Activated CD4-positive, alpha-beta T cell treated with anti-CD3 and anti-CD28 coated beads, Interleukin-2, amount 10 ng/mL, durations not matched to agents 7 days and 5 days (primary cell): ENCODE results near the gene FAM204A. TPM values are rescaled to one million over a fixed set of nuclear protein-coding genes. Genes with fewer than 3 reads are reported as not detected.

Experiments
- CTCF ChIA-PET: fragments of 350-600 bp; sonication (Branson Sonifier 250); formaldehyde crosslinking; loops from one replicate; lab custom pipeline; 2021; ENCODE audit warnings: antibody characterized with exemption; lab: Charles Lee
- POLR2A ChIA-PET: fragments of 350-600 bp; sonication (Branson Sonifier 250); formaldehyde crosslinking; loops from one replicate; lab custom pipeline; 2021; ENCODE audit warnings: antibody characterized with exemption; lab: Charles Lee
- DNase-seq: peaks from one replicate; pipeline ENCODE4 v3.0.0-alpha.2; 2020
- H3K27ac Mint-ChIP-seq: one replicate; pipeline ENCODE4 v1.8.0; 2021; ENCODE audit warnings: mild to moderate bottlenecking, moderate library complexity, mixed read lengths
- H3K27me3 Mint-ChIP-seq: one replicate; pipeline ENCODE4 v1.8.0; 2021; ENCODE audit warnings: mixed read lengths
- H3K36me3 Mint-ChIP-seq: one replicate; pipeline ENCODE4 v1.8.0; 2021; ENCODE audit warnings: low read depth, mixed read lengths
- H3K4me1 Mint-ChIP-seq: one replicate; pipeline ENCODE4 v1.8.0; 2021; ENCODE audit warnings: mixed read lengths
- H3K4me3 Mint-ChIP-seq: one replicate; pipeline ENCODE4 v1.8.0; 2021; ENCODE audit warnings: mild to moderate bottlenecking, moderate library complexity, mixed read lengths
- H3K9me3 Mint-ChIP-seq: one replicate; pipeline ENCODE4 v1.8.0; 2021; ENCODE audit warnings: mixed read lengths
- total RNA-seq, 2 experiments: library from RNA; stranded (reverse); gene quantifications; one replicate each; pipeline ENCODE4 v1.2.3, GENCODE V29; 2021

The FAM204A gene
- 10 to 100 TPM; 54.9 to 59.4 TPM for total RNA-seq

- H3K27me3 Mint-ChIP-seq, result peaks cover 2% of the 10 kb centered on the region
- CTCF ChIA-PET, result interaction anchor here (0.6 to 0.8 kb wide), 2 partner anchors 10 to 12 kb away, joined by 3 to 4 read pairs; no protein-coding TSS in a partner anchor
- POLR2A ChIA-PET, result no interaction called here
Observed at GRCh38 chr10:118341791-118342637, at the start of gene FAM204A. Gene FAM204A, minus strand, starts transcription at chr10:118342324. Its CDS starts 5,909 bp downstream, at chr10:118336415.

GRCh38 chr10:118383699-118384098 is 41.6 kb upstream of the FAM204A start:
- no peaks in the 10 kb centered on the region for H3K36me3 Mint-ChIP-seq
- H3K27me3 Mint-ChIP-seq, result peaks cover 19% of the 10 kb centered on the region
- ChIA-PET CTCF (interaction anchor here (2.0 kb wide), 1 partner anchor 8 kb away, joined by 7 read pairs; no protein-coding TSS in a partner anchor), POLR2A (no interaction called here)
- DNase-seq, result no peak
- no peak overlapping the region for H3K27ac Mint-ChIP-seq
- no peaks in the 10 kb centered on the region for H3K9me3 Mint-ChIP-seq
- H3K4me3 Mint-ChIP-seq, result no peak overlapping the region
- H3K4me1 Mint-ChIP-seq, result no peaks in the 10 kb centered on the region

More at GRCh38 chr10:118341791-118342637, at the start of gene FAM204A:
- Mint-ChIP-seq H3K36me3 (no peaks in the 10 kb centered on the region), H3K4me1 (peaks cover 36% of the 10 kb centered on the region), H3K9me3 (no peaks in the 10 kb centered on the region), H3K27ac (peak within 1 kb of the TSS; percentile 90), H3K4me3 (peak within 1 kb of the TSS; percentile 92)
- peak; percentile 97 for DNase-seq

GRCh38 chr10:118383063-118383689 is 41.1 kb upstream of the FAM204A start:
- no peak for DNase-seq
- Mint-ChIP-seq H3K4me1 (no peaks in the 10 kb centered on the region), H3K36me3 (no peaks in the 10 kb centered on the region), H3K9me3 (no peaks in the 10 kb centered on the region), H3K4me3 (no peak overlapping the region), H3K27ac (no peak overlapping the region), H3K27me3 (peaks cover 19% of the 10 kb centered on the region)
- ChIA-PET CTCF (interaction anchor here (0.6 to 2.0 kb wide), 2 partner anchors 9 to 1963 kb away, joined by 3 to 7 read pairs; no protein-coding TSS in a partner anchor), POLR2A (no interaction called here)

GRCh38 chr10:118374404-118374803 is 32.3 kb upstream of the FAM204A start:
- H3K36me3 Mint-ChIP-seq, result no peaks in the 10 kb centered on the region
- no peak overlapping the region for H3K4me3 Mint-ChIP-seq
- no peak for DNase-seq
- no peaks in the 10 kb centered on the region for H3K4me1 Mint-ChIP-seq
- peaks cover 29% of the 10 kb centered on the region for H3K27me3 Mint-ChIP-seq
- H3K9me3 Mint-ChIP-seq, result no peaks in the 10 kb centered on the region
- H3K27ac Mint-ChIP-seq, result no peak overlapping the region
- ChIA-PET POLR2A (no interaction called here), CTCF (no interaction called here)

GRCh38 chr10:118373786-118374185 is 31.7 kb upstream of the FAM204A start:
- CTCF ChIA-PET, result no interaction called here
- no peak for DNase-seq
- no peaks in the 10 kb centered on the region for H3K4me1 Mint-ChIP-seq
- POLR2A ChIA-PET, result no interaction called here
- no peaks in the 10 kb centered on the region for H3K9me3 Mint-ChIP-seq
- H3K27me3 Mint-ChIP-seq, result peaks cover 29% of the 10 kb centered on the region
- H3K36me3 Mint-ChIP-seq, result no peaks in the 10 kb centered on the region
- H3K27ac Mint-ChIP-seq, result no peak overlapping the region
- no peak overlapping the region for H3K4me3 Mint-ChIP-seq

- Mint-ChIP-seq H3K27me3 (peaks cover 24% of the 10 kb centered on the region), H3K4me1 (no peaks in the 10 kb centered on the region), H3K9me3 (no peaks in the 10 kb centered on the region), H3K27ac (no peak overlapping the region), H3K36me3 (no peaks in the 10 kb centered on the region), H3K4me3 (no peak overlapping the region)
- ChIA-PET CTCF (no interaction called here), POLR2A (no interaction called here)
- DNase-seq, result no peak
Observed at GRCh38 chr10:118370499-118370898, 28.4 kb upstream of the FAM204A start.

GRCh38 chr10:118369641-118370205 is 27.6 kb upstream of the FAM204A start:
- Mint-ChIP-seq H3K4me3 (no peak overlapping the region), H3K36me3 (no peaks in the 10 kb centered on the region), H3K4me1 (no peaks in the 10 kb centered on the region), H3K27ac (no peak overlapping the region), H3K9me3 (peaks cover 3% of the 10 kb centered on the region), H3K27me3 (peaks cover 23% of the 10 kb centered on the region)
- DNase-seq, result no peak
- POLR2A ChIA-PET, result no interaction called here
- CTCF ChIA-PET, result no interaction called here

GRCh38 chr10:118365702-118366101 is 23.6 kb upstream of the FAM204A start:
- Mint-ChIP-seq H3K9me3 (peaks cover 3% of the 10 kb centered on the region), H3K4me1 (no peaks in the 10 kb centered on the region), H3K27me3 (peaks cover 12% of the 10 kb centered on the region), H3K36me3 (no peaks in the 10 kb centered on the region), H3K4me3 (no peak overlapping the region), H3K27ac (no peak overlapping the region)
- ChIA-PET POLR2A (no interaction called here), CTCF (interaction anchor here (0.6 kb wide), 2 partner anchors 19 to 970 kb away, joined by 3 to 4 read pairs; no protein-coding TSS in a partner anchor)
- no peak for DNase-seq

- DNase-seq, result no peak
- Mint-ChIP-seq H3K27me3 (peaks cover 11% of the 10 kb centered on the region), H3K27ac (no peak overlapping the region), H3K4me1 (no peaks in the 10 kb centered on the region), H3K4me3 (no peak overlapping the region), H3K9me3 (peaks cover 3% of the 10 kb centered on the region), H3K36me3 (no peaks in the 10 kb centered on the region)
- ChIA-PET CTCF (interaction anchor here (0.7 kb wide), 1 partner anchor 18 kb away, joined by 4 read pairs; no protein-coding TSS in a partner anchor), POLR2A (no interaction called here)
Observed at GRCh38 chr10:118362103-118362502, 20.0 kb upstream of the FAM204A start.

GRCh38 chr10:118358327-118358726 is 16.2 kb upstream of the FAM204A start:
- DNase-seq, result no peak
- peaks cover 26% of the 10 kb centered on the region for H3K27me3 Mint-ChIP-seq
- no peaks in the 10 kb centered on the region for H3K36me3 Mint-ChIP-seq
- H3K27ac Mint-ChIP-seq, result no peak overlapping the region
- no peaks in the 10 kb centered on the region for H3K9me3 Mint-ChIP-seq
- ChIA-PET CTCF (no interaction called here), POLR2A (no interaction called here)
- H3K4me1 Mint-ChIP-seq, result no peaks in the 10 kb centered on the region
- no peak overlapping the region for H3K4me3 Mint-ChIP-seq

- Mint-ChIP-seq H3K9me3 (no peaks in the 10 kb centered on the region), H3K27ac (no peak overlapping the region), H3K4me1 (no peaks in the 10 kb centered on the region), H3K36me3 (no peaks in the 10 kb centered on the region), H3K27me3 (peaks cover 28% of the 10 kb centered on the region), H3K4me3 (no peak overlapping the region)
- ChIA-PET CTCF (no interaction called here), POLR2A (no interaction called here)
- no peak for DNase-seq
Observed at GRCh38 chr10:118357841-118358240, 15.7 kb upstream of the FAM204A start.

GRCh38 chr10:118356628-118357027 is 14.5 kb upstream of the FAM204A start:
- DNase-seq, result no peak
- Mint-ChIP-seq H3K27ac (no peak overlapping the region), H3K4me3 (no peak overlapping the region), H3K9me3 (no peaks in the 10 kb centered on the region), H3K4me1 (no peaks in the 10 kb centered on the region), H3K27me3 (peaks cover 35% of the 10 kb centered on the region), H3K36me3 (no peaks in the 10 kb centered on the region)
- POLR2A ChIA-PET, result no interaction called here
- CTCF ChIA-PET, result no interaction called here

- no peak for DNase-seq
- ChIA-PET POLR2A (no interaction called here), CTCF (no interaction called here)
- H3K36me3 Mint-ChIP-seq, result no peaks in the 10 kb centered on the region
- peaks cover 42% of the 10 kb centered on the region for H3K27me3 Mint-ChIP-seq
- no peak overlapping the region for H3K4me3 Mint-ChIP-seq
- H3K27ac Mint-ChIP-seq, result no peak overlapping the region
- no peaks in the 10 kb centered on the region for H3K4me1 Mint-ChIP-seq
- H3K9me3 Mint-ChIP-seq, result no peaks in the 10 kb centered on the region
Observed at GRCh38 chr10:118355234-118355633, 13.1 kb upstream of the FAM204A start.
